Urothelium cell line (cell line): Measurements from ENCODE around the gene NTRK3.
A peak's percentile ranks its signal among the peaks of the same experiment; 100 is the strongest.

Experiments
- DNase-seq: peaks from one replicate; pipeline ENCODE4 v3.0.0; 2011; ENCODE audit warnings: low spot score, mixed read lengths
- FAIRE-seq: peaks from 2 replicates; lab custom pipeline; 2011; peaks lifted over from hg19 to GRCh38; lab: Jason Lieb, UNC

NTRK3 gene

GRCh38 chr15:88232771-88233201 lies 23.8 kb downstream of the NTRK3 start:
- DNase-seq: no peak
- no peak for FAIRE-seq

- DNase-seq: no peak
- no peak for FAIRE-seq
These were observed 24.5 kb downstream of the NTRK3 start for GRCh38 chr15:88231909-88232644.

- no peak for DNase-seq
- FAIRE-seq: peak; percentile 52
These were observed 25.7 kb downstream of the NTRK3 start for GRCh38 chr15:88230823-88231222.

GRCh38 chr15:88225461-88225860 lies 31.1 kb downstream of the NTRK3 start:
- FAIRE-seq: no peak

GRCh38 chr15:88223084-88223483 lies 33.5 kb downstream of the NTRK3 start:
- FAIRE-seq (no peak), DNase-seq (no peak)

More at GRCh38 chr15:88225461-88225860, 31.1 kb downstream of the NTRK3 start:
- no peak for DNase-seq

GRCh38 chr15:88221836-88222235 lies 34.7 kb downstream of the NTRK3 start:
- FAIRE-seq (no peak), DNase-seq (no peak)

GRCh38 chr15:88220443-88221335 lies 35.9 kb downstream of the NTRK3 start:
- DNase-seq: no peak
- FAIRE-seq: no peak

- FAIRE-seq: peak; percentile 5
- DNase-seq: no peak
These were observed 36.9 kb downstream of the NTRK3 start for GRCh38 chr15:88219623-88220022.

GRCh38 chr15:88218557-88219221 lies 37.9 kb downstream of the NTRK3 start:
- DNase-seq: no peak
- FAIRE-seq: no peak

- FAIRE-seq: no peak
These were observed 41.4 kb downstream of the NTRK3 start for GRCh38 chr15:88215066-88215648.

GRCh38 chr15:88209111-88209510 lies 47.4 kb downstream of the NTRK3 start:
- FAIRE-seq: no peak

More at GRCh38 chr15:88215066-88215648, 41.4 kb downstream of the NTRK3 start:
- no peak for DNase-seq

GRCh38 chr15:88208396-88208795 lies 48.1 kb downstream of the NTRK3 start:
- DNase-seq: no peak

More at GRCh38 chr15:88209111-88209510, 47.4 kb downstream of the NTRK3 start:
- DNase-seq: no peak

GRCh38 chr15:88207565-88207964 lies 49.0 kb downstream of the NTRK3 start:
- no peak for FAIRE-seq
- DNase-seq: no peak

More at GRCh38 chr15:88208396-88208795, 48.1 kb downstream of the NTRK3 start:
- FAIRE-seq: no peak

- FAIRE-seq (no peak), DNase-seq (peak; percentile 61)
These were observed 52.0 kb downstream of the NTRK3 start for GRCh38 chr15:88204584-88204983.

- DNase-seq (peak; percentile 76), FAIRE-seq (peak; percentile 32)
These were observed 54.3 kb downstream of the NTRK3 start for GRCh38 chr15:88202231-88202630.

- DNase-seq (no peak), FAIRE-seq (peak; percentile 35)
These were observed 55.3 kb downstream of the NTRK3 start for GRCh38 chr15:88201207-88201606.

GRCh38 chr15:88196961-88197360 lies 59.6 kb downstream of the NTRK3 start:
- no peak for FAIRE-seq

GRCh38 chr15:88194162-88194561 lies 62.4 kb downstream of the NTRK3 start:
- FAIRE-seq: no peak

More at GRCh38 chr15:88196961-88197360, 59.6 kb downstream of the NTRK3 start:
- no peak for DNase-seq

GRCh38 chr15:88193415-88193814 lies 63.1 kb downstream of the NTRK3 start:
- FAIRE-seq: no peak
- no peak for DNase-seq

More at GRCh38 chr15:88194162-88194561, 62.4 kb downstream of the NTRK3 start:
- no peak for DNase-seq

GRCh38 chr15:88191812-88192165 lies 64.8 kb downstream of the NTRK3 start:
- DNase-seq (no peak), FAIRE-seq (no peak)

GRCh38 chr15:88190232-88190631 lies 66.3 kb downstream of the NTRK3 start:
- DNase-seq (no peak), FAIRE-seq (no peak)
